ENCODE measurements around the gene BOLA3. TPM values are rescaled to one million over a fixed set of nuclear protein-coding genes. Genes with fewer than 3 reads are reported as not detected.

Gene BOLA3
- total RNA-seq, 1 donor from 2014 or later = 35.6 TPM

GRCh38 chr2:74119339-74119738 lies 28.4 kb downstream of the BOLA3 start:
- no peak for DNase-seq (ENCODE audit: extremely low spot score, unreplicated experiment)
- peaks cover 3% of the 10 kb centered on the region for H3K27me3 Mint-ChIP-seq
- no peak overlapping the region for H3K4me3 Mint-ChIP-seq
- no peaks in the 10 kb centered on the region for H3K4me1 Mint-ChIP-seq (ENCODE audit: unreplicated experiment)
- peak; percentile 26 for TF ChIP-seq CTCF (conservative IDR thresholded peaks at IDR 0.05)
- H3K36me3 Mint-ChIP-seq = no peaks in the 10 kb centered on the region
- peaks cover 5% of the 10 kb centered on the region for H3K9me3 Mint-ChIP-seq
- no peak overlapping the region for H3K27ac Mint-ChIP-seq

GRCh38 chr2:74111380-74111779 lies 36.3 kb downstream of the BOLA3 start:
- no peak for DNase-seq (ENCODE audit: extremely low spot score, unreplicated experiment)
- H3K27me3 Mint-ChIP-seq = peaks cover 7% of the 10 kb centered on the region
- H3K4me3 Mint-ChIP-seq = no peak overlapping the region
- no peaks in the 10 kb centered on the region for H3K9me3 Mint-ChIP-seq
- no peak for TF ChIP-seq CTCF (conservative IDR thresholded peaks at IDR 0.05)
- peak overlapping the region; percentile 0 for H3K27ac Mint-ChIP-seq
- H3K36me3 Mint-ChIP-seq = peaks cover 8% of the 10 kb centered on the region
- H3K4me1 Mint-ChIP-seq (ENCODE audit: unreplicated experiment) = peaks cover 14% of the 10 kb centered on the region

DNA sequence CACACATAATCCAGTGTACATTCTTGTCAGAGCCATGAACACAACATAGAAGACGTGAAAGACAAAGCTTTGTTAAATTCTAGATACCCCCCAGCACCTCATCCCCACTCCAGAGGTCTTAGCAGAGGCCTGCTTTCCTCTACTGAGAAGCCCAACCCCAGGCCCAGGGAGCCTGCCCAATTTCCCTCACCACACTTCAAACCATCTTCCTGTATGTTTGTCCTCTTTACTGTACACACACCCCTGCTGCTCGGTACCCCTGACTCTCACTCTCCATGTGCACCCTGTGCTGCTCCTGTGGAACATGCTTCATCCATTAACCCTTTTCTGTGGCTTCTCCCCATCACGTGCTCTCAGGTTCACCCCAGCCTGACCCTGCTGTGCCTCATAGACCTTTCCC lies 37.2 kb downstream of the BOLA3 start:
- Mint-ChIP-seq H3K27ac (peak overlapping the region; percentile 0), H3K9me3 (no peaks in the 10 kb centered on the region), H3K27me3 (peaks cover 7% of the 10 kb centered on the region), H3K4me3 (no peak overlapping the region), H3K4me1 (ENCODE audit: unreplicated experiment) (peaks cover 14% of the 10 kb centered on the region), H3K36me3 (peaks cover 12% of the 10 kb centered on the region)
- TF ChIP-seq CTCF (conservative IDR thresholded peaks at IDR 0.05) = no peak
- DNase-seq (ENCODE audit: extremely low spot score, unreplicated experiment) = no peak

DNA sequence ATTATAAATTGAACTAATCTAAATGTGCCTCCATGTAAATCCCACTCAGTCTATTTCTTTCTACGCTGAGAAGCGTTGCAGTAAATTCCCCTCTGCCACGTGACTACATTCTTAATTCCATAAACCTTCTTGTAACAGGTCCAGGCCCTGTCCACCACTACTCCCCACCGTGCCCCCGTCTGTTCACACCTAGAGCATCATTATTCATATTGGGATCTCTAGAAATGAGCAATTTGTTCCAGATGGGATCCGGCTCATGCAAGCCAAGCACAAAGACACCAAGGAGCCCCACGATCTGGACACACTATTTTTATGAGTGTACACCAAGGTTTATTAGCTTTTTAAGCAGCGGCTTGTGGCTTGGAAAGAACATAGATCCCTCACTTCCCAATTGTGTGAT lies 38.2 kb downstream of the BOLA3 start:
- Mint-ChIP-seq H3K27ac (no peak overlapping the region), H3K9me3 (no peaks in the 10 kb centered on the region), H3K36me3 (peaks cover 12% of the 10 kb centered on the region), H3K27me3 (peaks cover 4% of the 10 kb centered on the region), H3K4me1 (ENCODE audit: unreplicated experiment) (peaks cover 14% of the 10 kb centered on the region), H3K4me3 (no peak overlapping the region)
- TF ChIP-seq CTCF (conservative IDR thresholded peaks at IDR 0.05) = no peak
- DNase-seq (ENCODE audit: extremely low spot score, unreplicated experiment) = no peak

DNA sequence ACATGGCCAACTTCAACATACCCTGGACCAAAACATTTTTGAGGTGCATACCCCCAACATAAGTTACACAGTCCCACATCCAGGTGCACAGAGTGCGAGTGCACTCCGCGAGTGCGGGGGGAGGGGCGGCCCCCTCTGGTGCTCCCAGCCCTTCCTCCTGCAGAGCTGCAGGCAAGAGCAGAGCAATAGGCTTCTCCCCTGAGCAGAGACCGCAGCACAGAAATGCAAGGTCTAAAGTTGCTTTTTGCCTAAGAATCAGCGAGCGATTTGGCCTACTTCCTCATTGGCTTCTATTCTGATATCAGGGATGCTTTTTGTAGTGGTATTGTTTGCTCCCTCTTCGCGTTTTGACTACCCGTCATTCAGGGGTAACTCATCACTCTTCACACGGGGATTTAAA lies 40.6 kb downstream of the BOLA3 start:
- peaks cover 12% of the 10 kb centered on the region for H3K36me3 Mint-ChIP-seq

More for the DNA sequence above, 40.6 kb downstream of the BOLA3 start:
- no peak overlapping the region for H3K4me3 Mint-ChIP-seq
- H3K27ac Mint-ChIP-seq = no peak overlapping the region
- H3K27me3 Mint-ChIP-seq = no peaks in the 10 kb centered on the region
- peaks cover 14% of the 10 kb centered on the region for H3K4me1 Mint-ChIP-seq (ENCODE audit: unreplicated experiment)
- no peak for DNase-seq (ENCODE audit: extremely low spot score, unreplicated experiment)
- TF ChIP-seq CTCF (conservative IDR thresholded peaks at IDR 0.05) = no peak
- no peaks in the 10 kb centered on the region for H3K9me3 Mint-ChIP-seq

Measured in type B pancreatic cell (in vitro differentiated cells).